HCT116 (cell line): ENCODE measurements around the gene OGG1. TPM values are rescaled to one million over a fixed set of nuclear protein-coding genes. Genes with fewer than 3 reads are reported as not detected.

Experiments used
- ATAC-seq: fragments of 200-7000 bp; cut with Tn5 transposase; 2 replicates; pipeline ENCODE4 v1.9.1; 2020; ENCODE audit warnings: mild to moderate bottlenecking, moderate library complexity
- BruUV-seq: library from RNA; stranded (reverse); fragments of 400-500 nt; replicated peaks from 2 replicates; lab custom pipeline; 2021; lab: Mats Ljungman, UMichigan
- CTCF ChIA-PET: fragments of 300-600 bp; sonication (Branson Sonifier 250); formaldehyde crosslinking; loops from one replicate; lab custom pipeline; 2021; ENCODE audit warnings: antibody characterized with exemption; lab: Charles Lee
- POLR2A ChIA-PET: fragments of 300-600, 350-600 bp; sonication (Branson Sonifier 250); formaldehyde crosslinking; loops from one replicate; lab custom pipeline; 2021; ENCODE audit warnings: antibody characterized with exemption; lab: Charles Lee
- RAD21 ChIA-PET, 2 experiments: fragments of 300-600 bp; sonication (Branson Sonifier 250); formaldehyde crosslinking; loops; one replicate each; lab custom pipeline; 2023; ENCODE audit warnings: low total read pairs in 2 of 2; ENCODE audit not compliant: uncharacterized antibody in 2 of 2, unreplicated experiment in 2 of 2, low non-redundant PET in 1 of 2; lab: Charles Lee
- DNase-seq: peaks from one replicate; pipeline ENCODE4 v3.0.0-alpha.2; 2010; ENCODE audit warnings: low read depth, low spot score
- H2AFZ ChIP-seq: fragments of 200-600 bp; shearing (Covaris generic), sonication (generic); 2 replicates; pipeline ENCODE4 v1.6.1; 2017; ENCODE audit warnings: low read depth, mixed run types, mixed read lengths, antibody characterized with exemption, low read length; ENCODE audit not compliant: poor library complexity, severe bottlenecking
- H3K27ac ChIP-seq: 2 replicates; pipeline ENCODE4 v1.5.1; 2012; ENCODE audit warnings: low read depth, low read length
- H3K27me3 ChIP-seq: fragments of 200-600 bp; sonication (generic); 2 replicates; pipeline ENCODE4 v1.6.1; 2016; ENCODE audit warnings: mixed run types, low read length, mixed read lengths; ENCODE audit not compliant: insufficient read depth
- H3K36me3 ChIP-seq, 2 experiments: fragments of 200-500 bp in 1 of 2; fragments of 200-600 bp in 1 of 2; sonication (Bioruptor generic) in 1 of 2; sonication (generic) in 1 of 2; 2 replicates each; pipeline versions ENCODE4 v1.5.1 to v1.6.1; 2014 to 2016; ENCODE audit warnings: low read length in 2 of 2, inconsistent platforms in 1 of 2, mixed read lengths in 1 of 2, mixed run types in 1 of 2; ENCODE audit not compliant: insufficient read depth in 2 of 2, control insufficient read depth in 1 of 2
- H3K4me1 ChIP-seq, 2 experiments: fragments of 200-600 bp in 1 of 2; sonication (generic) in 1 of 2; 2 replicates each; pipeline versions ENCODE4 v1.5.1 to v1.6.1; 2012 to 2017; ENCODE audit warnings: low read length in 2 of 2, inconsistent platforms in 1 of 2, mild to moderate bottlenecking in 1 of 2, mixed read lengths in 1 of 2, mixed run types in 1 of 2, moderate library complexity in 1 of 2; ENCODE audit not compliant: insufficient read depth in 2 of 2, control insufficient read depth in 1 of 2
- H3K4me2 ChIP-seq: fragments of 200-600 bp; sonication (generic); 2 replicates; pipeline ENCODE4 v1.6.1; 2017; ENCODE audit warnings: mixed run types, low read length, mixed read lengths
- H3K4me3 ChIP-seq, 2 experiments: fragments of 200-600 bp in 1 of 2; sonication (generic) in 1 of 2; replicated peaks in 1 of 2; 2 replicates each; pipeline ENCODE4 v1.5.1; 2011 to 2016; ENCODE audit warnings: low read length in 2 of 2, control low read depth in 1 of 2, low read depth in 1 of 2, mild to moderate bottlenecking in 1 of 2, mixed read lengths in 1 of 2, mixed run types in 1 of 2
- H3K79me2 ChIP-seq: fragments of 200-600 bp; sonication (generic); 2 replicates; pipeline ENCODE4 v1.6.1; 2017; ENCODE audit warnings: mild to moderate bottlenecking, mixed run types, low read length, moderate library complexity, mixed read lengths; ENCODE audit not compliant: insufficient read depth
- H3K9ac ChIP-seq: fragments of 200-600 bp; sonication (generic); 2 replicates; pipeline ENCODE4 v1.6.1; 2016; ENCODE audit warnings: low read length, mixed read lengths
- H3K9me2 ChIP-seq: fragments of 200-600 bp; sonication (generic), shearing (Covaris generic); 2 replicates; pipeline ENCODE4 v1.6.1; 2017; ENCODE audit warnings: mixed run types, mild to moderate bottlenecking, moderate library complexity; ENCODE audit not compliant: insufficient read depth
- H3K9me3 ChIP-seq, 2 experiments: fragments of 200-500 bp in 1 of 2; fragments of 200-600 bp in 1 of 2; sonication (Bioruptor generic) in 1 of 2; sonication (generic) in 1 of 2; 2 replicates each; pipeline ENCODE4 v1.6.1; 2014 to 2017; ENCODE audit warnings: low read length in 2 of 2, mixed read lengths in 2 of 2, inconsistent platforms in 1 of 2, low read depth in 1 of 2, mild to moderate bottlenecking in 1 of 2, mixed run types in 1 of 2, moderate library complexity in 1 of 2; ENCODE audit not compliant: control insufficient read depth in 1 of 2, insufficient read depth in 1 of 2
- H4K20me1 ChIP-seq: fragments of 200-600 bp; sonication (generic), shearing (Covaris generic); 2 replicates; pipeline ENCODE4 v1.6.1; 2017; ENCODE audit warnings: mixed run types, mild to moderate bottlenecking, moderate library complexity; ENCODE audit not compliant: insufficient read depth
- ATF3 ChIP-seq: IDR thresholded peaks from 2 replicates; pipeline ENCODE4 v1.6.1; 2012
- CBX3 ChIP-seq: IDR thresholded peaks from 2 replicates; pipeline ENCODE4 v1.6.1; 2012; ENCODE audit warnings: low read depth
- CEBPB ChIP-seq: IDR thresholded peaks from 2 replicates; pipeline ENCODE4 v1.6.1; 2012; ENCODE audit warnings: low read depth
- CTCF ChIP-seq, 3 experiments: fragments of 200-600 bp in 1 of 3; sonication (generic) in 1 of 3; IDR thresholded peaks in 2 of 3; conservative IDR thresholded peaks in 1 of 3; 2 replicates each; pipeline ENCODE4 v1.5.1; 2012 to 2017; ENCODE audit warnings: low read depth in 2 of 3, low read length in 2 of 3, antibody characterized with exemption in 1 of 3, borderline replicate concordance in 1 of 3, control low read depth in 1 of 3, mild to moderate bottlenecking in 1 of 3, mixed read lengths in 1 of 3, mixed run types in 1 of 3, moderate library complexity in 1 of 3; ENCODE audit not compliant: insufficient read depth in 1 of 3
- EGR1 ChIP-seq: IDR thresholded peaks from 2 replicates; pipeline ENCODE4 v1.6.1; 2012; ENCODE audit warnings: low read depth
- EZH2 ChIP-seq: fragments of 200-600 bp; sonication (generic); IDR thresholded peaks from 2 replicates; pipeline ENCODE4 v1.6.1; 2017; ENCODE audit warnings: antibody characterized with exemption, mixed run types
- EZH2phosphoT487 ChIP-seq: fragments of 200-600 bp; IDR thresholded peaks from 2 replicates; pipeline ENCODE4 v1.6.1; 2018; ENCODE audit warnings: antibody characterized with exemption, borderline replicate concordance
- FOSL1 ChIP-seq: IDR thresholded peaks from 2 replicates; pipeline ENCODE4 v1.6.1; 2012; ENCODE audit warnings: low read depth
- JUND ChIP-seq: IDR thresholded peaks from 2 replicates; pipeline ENCODE4 v1.6.1; 2012
- POLR2A ChIP-seq: IDR thresholded peaks from 2 replicates; pipeline ENCODE4 v1.7.0; 2011; ENCODE audit warnings: borderline replicate concordance; ENCODE audit not compliant: insufficient read depth, insufficient read length; ENCODE audit errors: extremely low read depth
- POLR2AphosphoS5 ChIP-seq: IDR thresholded peaks from 2 replicates; pipeline ENCODE4 v1.6.1; 2011; ENCODE audit warnings: mild to moderate bottlenecking, low read depth, low read length, moderate library complexity
- RAD21 ChIP-seq: IDR thresholded peaks from 2 replicates; pipeline ENCODE4 v1.6.1; 2012; ENCODE audit warnings: low read depth, mild to moderate bottlenecking
- SIN3A ChIP-seq: IDR thresholded peaks from 2 replicates; pipeline ENCODE4 v1.6.1; 2012; ENCODE audit warnings: low read depth
- SP1 ChIP-seq: IDR thresholded peaks from 2 replicates; pipeline ENCODE4 v1.6.1; 2012; ENCODE audit warnings: low read depth
- SRF ChIP-seq: IDR thresholded peaks from 2 replicates; pipeline ENCODE4 v1.6.1; 2012; ENCODE audit warnings: low read depth
- TCF7L2 ChIP-seq: IDR thresholded peaks from 2 replicates; pipeline ENCODE4 v1.7.0; 2011; ENCODE audit warnings: borderline replicate concordance, inconsistent platforms; ENCODE audit not compliant: insufficient read depth, insufficient read length; ENCODE audit errors: extremely low read depth
- YY1 ChIP-seq: IDR thresholded peaks from 2 replicates; pipeline ENCODE4 v1.6.1; 2011; ENCODE audit warnings: low read length, low read depth, moderate library complexity, mild to moderate bottlenecking; ENCODE audit not compliant: insufficient replicate concordance; ENCODE audit errors: extremely low read depth
- ZFX ChIP-seq: fragments of 450-650 bp; IDR thresholded peaks from 2 replicates; pipeline ENCODE4 v1.6.1; 2017
- ZNF274 ChIP-seq: fragments of 200-500 bp; sonication (Bioruptor generic); IDR thresholded peaks from 2 replicates; pipeline ENCODE4 v1.6.1; 2014; ENCODE audit warnings: mild to moderate bottlenecking, low read depth, low read length, inconsistent platforms
- intact Hi-C: fragments of 100-400 bp; cut with micrococcal nuclease; formaldehyde crosslinking; loops from 2 replicates; pipeline ENCODE4 v1.10.0; 2022
- total RNA-seq: library from RNA; stranded (reverse); gene quantifications from one replicate; pipeline ENCODE4 v1.2.1, GENCODE V29; 2021; ENCODE audit not compliant: unreplicated experiment
- TF ChIP-seq, protein P1 (sequence below): IDR thresholded peaks from 2 replicates; pipeline ENCODE4 v1.6.1; 2012

OGG1 gene
- total RNA-seq, 1 experiment from 2014 or later = 16.3 TPM

- H3K79me2 ChIP-seq = no peaks in the 10 kb centered on the region
- H3K27me3 ChIP-seq = no peaks in the 10 kb centered on the region
- no peaks in the 10 kb centered on the region for H4K20me1 ChIP-seq
- TF ChIP-seq, protein P1, sequence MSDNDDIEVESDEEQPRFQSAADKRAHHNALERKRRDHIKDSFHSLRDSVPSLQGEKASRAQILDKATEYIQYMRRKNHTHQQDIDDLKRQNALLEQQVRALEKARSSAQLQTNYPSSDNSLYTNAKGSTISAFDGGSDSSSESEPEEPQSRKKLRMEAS = no peak
- TF ChIP-seq CTCF (IDR thresholded peaks at IDR 0.05 in 2 of 3, conservative IDR thresholded peaks at IDR 0.05 in 1 of 3; ENCODE audit: borderline replicate concordance in 1 of 3, insufficient read depth in 1 of 3, low read depth in 2 of 3, low read length in 2 of 3) (no peak), EZH2 (no peak), EZH2phosphoT487 (no peak), SIN3A (no peak), SP1 (no peak)
- no peak overlapping the region for H3K27ac ChIP-seq
- no peak overlapping the region for H3K4me3 ChIP-seq
- no peak overlapping the region for H3K9ac ChIP-seq
- H3K9me2 ChIP-seq = no peaks in the 10 kb centered on the region
- H3K4me1 ChIP-seq = no peaks in the 10 kb centered on the region
- H3K4me2 ChIP-seq = no peak overlapping the region
- DNase-seq (no peak), ATAC-seq (no peak)
- H3K36me3 ChIP-seq = peaks cover 15 to 24% of the 10 kb centered on the region in 2 experiments; a peak in 3 of 4 replicates
- CTCF ChIA-PET = interaction anchor here (0.7 kb wide), 1 partner anchor 535 kb away, joined by 3 read pairs; the partner anchor contains the start of gene SEC13
- intact Hi-C loops = no loop called here
- RAD21 ChIA-PET = no interaction called here
- H3K9me3 ChIP-seq = no peaks in the 10 kb centered on the region
- no peak overlapping the region for H2AFZ ChIP-seq
- POLR2A ChIA-PET = no interaction called here
- no TSS peak for BruUV-seq
Measured at GRCh38 chr3:9785602-9786001, 35.9 kb downstream of the OGG1 start.

DNA sequence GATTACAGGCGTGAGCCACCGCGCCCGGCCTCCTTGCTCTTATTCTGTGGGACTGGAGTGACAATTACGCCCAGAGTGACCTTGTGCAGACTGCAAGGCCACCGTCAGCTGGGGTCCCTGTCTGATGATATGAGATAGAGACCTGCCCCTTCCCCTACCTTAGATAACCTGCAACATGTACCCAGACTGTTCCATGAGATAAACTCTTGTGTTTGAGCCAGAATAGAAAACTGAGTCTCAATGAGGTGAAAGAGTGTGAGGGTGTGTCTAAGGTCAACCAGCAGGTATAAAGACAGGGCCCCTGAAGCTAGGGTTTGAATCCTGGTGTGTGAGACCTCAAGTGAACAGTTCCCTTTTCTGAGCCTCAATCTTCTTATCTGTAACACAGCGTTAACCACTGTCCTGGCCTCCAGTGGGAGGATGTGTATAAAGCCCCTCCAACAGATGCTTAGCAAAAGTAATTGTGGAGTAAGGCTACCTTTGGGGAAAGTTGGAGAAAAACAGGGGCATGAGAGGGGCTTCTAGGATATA lies 36.5 kb downstream of the OGG1 start:
- H3K36me3 ChIP-seq = peaks cover 15 to 23% of the 10 kb centered on the region in 2 experiments; a peak in 3 of 4 replicates
- no peaks in the 10 kb centered on the region for H3K27me3 ChIP-seq
- H3K4me2 ChIP-seq = no peak overlapping the region
- TF ChIP-seq YY1 (no peak), JUND (no peak), SP1 (no peak), EZH2phosphoT487 (no peak), CEBPB (no peak), TCF7L2 (no peak), ZNF274 (no peak), POLR2AphosphoS5 (no peak), SRF (no peak), FOSL1 (no peak), RAD21 (no peak), EGR1 (no peak), SIN3A (no peak), CBX3 (no peak), POLR2A (no peak), ATF3 (no peak), ZFX (no peak)
- TF ChIP-seq, protein P1 = no peak
- TF ChIP-seq, all 23 proteins: peak for 0
- Histone ChIP-seq H3K4me3 (no peak overlapping the region), H3K9me2 (no peaks in the 10 kb centered on the region), H3K9ac (no peak overlapping the region), H2AFZ (no peak overlapping the region), H3K79me2 (no peaks in the 10 kb centered on the region; the same call in 1 of the 2 replicates), H3K9me3 (no peaks in the 10 kb centered on the region), H4K20me1 (no peaks in the 10 kb centered on the region), H3K4me1 (peaks cover 0 to 2% of the 10 kb centered on the region in 2 experiments; a peak in 2 of 4 replicates), H3K27ac (no peak overlapping the region)
- ChIA-PET POLR2A (no interaction called here), CTCF (no interaction called here), RAD21 (no interaction called here)
- no TSS peak for BruUV-seq
- DNase-seq (no peak), ATAC-seq (no peak)
- intact Hi-C loops = no loop called here
